ENCODE measurements around the gene BOLA3.
A peak's percentile ranks its signal among the peaks of the same experiment; 100 is the strongest.
"Not testable (repeated sequence)": the region's sequence is repeated elsewhere in the genome, so short reads cannot be mapped to it uniquely, and the experiment has no call there.

The BOLA3 gene, protein sequence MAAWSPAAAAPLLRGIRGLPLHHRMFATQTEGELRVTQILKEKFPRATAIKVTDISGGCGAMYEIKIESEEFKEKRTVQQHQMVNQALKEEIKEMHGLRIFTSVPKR

DNA sequence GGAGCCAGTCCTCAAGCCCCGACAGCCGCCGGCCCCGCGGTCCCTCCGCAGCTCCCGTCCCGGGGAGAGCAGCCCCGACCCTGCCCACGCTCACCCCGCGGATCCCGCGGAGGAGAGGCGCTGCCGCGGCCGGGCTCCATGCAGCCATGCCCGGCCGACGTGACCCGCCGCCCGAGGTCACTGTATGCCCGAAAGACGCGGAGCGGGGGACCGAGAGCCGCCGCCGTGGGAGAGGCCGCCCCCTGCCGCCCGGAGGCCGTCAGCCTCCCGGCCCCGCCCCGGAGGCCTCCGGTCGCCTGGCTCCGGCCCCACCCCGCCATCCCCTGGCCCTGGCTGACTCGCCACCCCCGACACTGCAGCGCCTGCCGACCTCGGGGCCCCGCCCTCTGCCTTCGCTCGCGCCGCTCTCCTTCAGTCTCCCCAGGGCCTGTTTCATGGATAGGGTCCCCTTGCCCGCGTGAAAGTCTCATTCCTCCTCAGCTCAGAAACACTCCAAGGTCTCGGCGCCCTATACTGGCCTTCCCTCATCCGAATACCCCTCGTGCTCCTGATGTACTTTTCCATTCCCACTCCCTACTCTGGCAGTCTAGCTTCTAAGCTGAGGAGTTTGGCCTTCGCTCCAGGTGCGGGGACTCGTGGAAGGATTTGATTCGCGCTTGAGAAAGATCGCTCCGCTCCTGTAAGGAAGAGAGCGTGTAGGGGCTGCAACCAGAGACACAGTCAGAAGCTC lies at the start of gene BOLA3:
TSS of gene BOLA3 (minus strand) at position 186 of the 730 bp plus-strand sequence. CDS start at position 148, 38 bp downstream.
- TF ChIP-seq, protein P1, sequence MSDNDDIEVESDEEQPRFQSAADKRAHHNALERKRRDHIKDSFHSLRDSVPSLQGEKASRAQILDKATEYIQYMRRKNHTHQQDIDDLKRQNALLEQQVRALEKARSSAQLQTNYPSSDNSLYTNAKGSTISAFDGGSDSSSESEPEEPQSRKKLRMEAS (IDR thresholded peaks at IDR 0.05; ENCODE audit: low read depth, low read length) = peak; percentile 13
- TF ChIP-seq, protein P2, sequence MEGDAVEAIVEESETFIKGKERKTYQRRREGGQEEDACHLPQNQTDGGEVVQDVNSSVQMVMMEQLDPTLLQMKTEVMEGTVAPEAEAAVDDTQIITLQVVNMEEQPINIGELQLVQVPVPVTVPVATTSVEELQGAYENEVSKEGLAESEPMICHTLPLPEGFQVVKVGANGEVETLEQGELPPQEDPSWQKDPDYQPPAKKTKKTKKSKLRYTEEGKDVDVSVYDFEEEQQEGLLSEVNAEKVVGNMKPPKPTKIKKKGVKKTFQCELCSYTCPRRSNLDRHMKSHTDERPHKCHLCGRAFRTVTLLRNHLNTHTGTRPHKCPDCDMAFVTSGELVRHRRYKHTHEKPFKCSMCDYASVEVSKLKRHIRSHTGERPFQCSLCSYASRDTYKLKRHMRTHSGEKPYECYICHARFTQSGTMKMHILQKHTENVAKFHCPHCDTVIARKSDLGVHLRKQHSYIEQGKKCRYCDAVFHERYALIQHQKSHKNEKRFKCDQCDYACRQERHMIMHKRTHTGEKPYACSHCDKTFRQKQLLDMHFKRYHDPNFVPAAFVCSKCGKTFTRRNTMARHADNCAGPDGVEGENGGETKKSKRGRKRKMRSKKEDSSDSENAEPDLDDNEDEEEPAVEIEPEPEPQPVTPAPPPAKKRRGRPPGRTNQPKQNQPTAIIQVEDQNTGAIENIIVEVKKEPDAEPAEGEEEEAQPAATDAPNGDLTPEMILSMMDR (IDR thresholded peaks at IDR 0.05; ENCODE audit: low read depth, low read length) = peak; percentile 52
- TF ChIP-seq POLR2A (IDR thresholded peaks at IDR 0.05; ENCODE audit: extremely low read depth, insufficient read length) = peak; percentile 65
- peak; percentile 67; the same call in 1 of the 2 replicates for TF ChIP-seq MYC (IDR thresholded peaks at IDR 0.05; ENCODE audit: low read depth, low read length)

DNA sequence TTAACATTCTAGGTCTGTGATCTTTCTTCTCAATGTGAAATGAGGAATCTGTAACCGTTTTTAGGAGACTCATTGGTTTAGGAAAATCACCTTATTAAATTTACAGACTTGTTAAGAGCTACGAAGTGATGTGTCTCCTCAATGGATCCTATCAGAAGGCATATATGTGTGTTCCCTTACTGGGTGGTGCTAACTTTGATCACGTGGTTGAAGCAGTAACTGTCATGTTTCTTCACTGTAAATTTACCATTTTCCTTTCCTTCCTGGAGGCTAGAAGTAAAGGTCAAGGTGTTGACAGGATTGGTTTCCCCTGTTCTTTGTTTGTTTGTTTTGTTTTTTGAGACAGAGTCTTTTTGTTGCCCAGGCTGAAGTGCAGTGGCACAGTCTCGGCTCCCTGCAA lies 49.3 kb upstream of the BOLA3 start:
- no peak for DNase-seq (ENCODE audit: low read depth)
- no peak for TF ChIP-seq MYC (IDR thresholded peaks at IDR 0.05; ENCODE audit: low read depth, low read length)
- TF ChIP-seq, protein P2 (IDR thresholded peaks at IDR 0.05; ENCODE audit: low read depth, low read length) = no peak
- no peak for TF ChIP-seq POLR2A (IDR thresholded peaks at IDR 0.05; ENCODE audit: extremely low read depth, insufficient read length)
- TF ChIP-seq, protein P1 (IDR thresholded peaks at IDR 0.05; ENCODE audit: low read depth, low read length) = no peak
- H3K4me3 ChIP-seq (ENCODE audit: low read depth, low read length) = no peak overlapping the region

More for the DNA sequence above, at the start of gene BOLA3:
- DNase-seq (ENCODE audit: low read depth) = peak; percentile 93
- H3K4me3 ChIP-seq (ENCODE audit: low read depth, low read length) = peak within 1 kb of the TSS; percentile 74

DNA sequence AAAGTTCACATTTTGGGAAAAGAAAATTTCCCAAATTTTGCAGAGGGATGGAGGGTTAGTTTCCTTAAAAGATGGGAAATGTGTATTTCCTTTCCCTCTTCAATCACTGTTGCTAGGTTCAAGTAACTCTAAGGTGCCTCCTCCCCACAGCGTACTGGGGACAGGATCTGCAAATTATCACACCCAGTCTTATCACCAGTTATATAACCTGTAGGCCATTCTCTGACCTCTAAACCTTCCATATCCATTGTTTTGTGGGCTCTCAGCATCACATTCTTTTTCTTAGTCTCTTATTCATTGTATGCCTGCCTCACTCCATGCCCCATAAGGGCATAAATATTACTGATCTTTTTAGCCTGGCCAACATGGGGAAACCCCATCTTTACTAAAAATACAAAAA lies 47.1 kb upstream of the BOLA3 start:
- no peak for DNase-seq (ENCODE audit: low read depth)
- no peak for TF ChIP-seq POLR2A (IDR thresholded peaks at IDR 0.05; ENCODE audit: extremely low read depth, insufficient read length)
- TF ChIP-seq, protein P1 (IDR thresholded peaks at IDR 0.05; ENCODE audit: low read depth, low read length) = no peak
- no peak overlapping the region for H3K4me3 ChIP-seq (ENCODE audit: low read depth, low read length)

DNA sequence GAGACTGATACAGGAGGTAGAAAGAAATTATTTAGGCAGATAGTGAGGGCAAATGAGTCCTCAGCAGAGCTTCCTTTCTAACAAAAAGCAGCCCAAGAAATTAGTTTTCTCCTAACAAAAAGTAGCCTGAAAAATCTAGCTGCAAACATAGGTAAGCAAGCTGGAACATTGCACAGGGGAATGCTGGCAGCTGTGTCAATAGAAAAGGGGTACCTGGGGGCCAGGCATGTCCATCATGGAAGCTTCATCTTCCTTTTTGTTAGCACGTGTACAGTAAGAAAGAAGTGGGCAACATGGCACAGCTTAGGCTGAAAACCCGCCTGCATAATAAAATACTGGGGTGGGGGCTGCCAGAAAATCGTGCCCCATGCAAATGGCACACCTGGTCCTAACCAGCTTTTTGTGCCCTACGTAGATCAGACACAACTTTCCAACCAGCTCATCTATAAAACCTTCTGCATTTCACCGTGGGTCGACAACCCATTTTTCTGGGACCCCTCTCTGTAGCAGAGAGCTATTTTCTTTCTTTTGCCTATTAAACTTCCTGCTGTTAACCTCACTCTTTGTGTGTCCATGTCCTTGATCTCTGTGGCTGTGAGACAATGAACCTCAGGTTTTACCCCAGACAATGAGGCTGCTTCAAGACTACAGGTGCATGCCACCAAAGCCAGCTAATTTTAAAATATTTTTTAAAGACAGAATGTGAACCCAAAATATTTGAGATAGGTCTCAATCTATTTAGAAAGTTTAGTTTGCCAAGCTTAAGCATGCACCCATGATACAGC lies 44.1 kb upstream of the BOLA3 start:
- TF ChIP-seq, protein P1 (IDR thresholded peaks at IDR 0.05; ENCODE audit: low read depth, low read length) = no peak
- TF ChIP-seq MYC (IDR thresholded peaks at IDR 0.05; ENCODE audit: low read depth, low read length) = no peak
- TF ChIP-seq, protein P2 (IDR thresholded peaks at IDR 0.05; ENCODE audit: low read depth, low read length) = no peak
- no peak for TF ChIP-seq POLR2A (IDR thresholded peaks at IDR 0.05; ENCODE audit: extremely low read depth, insufficient read length)
- DNase-seq (ENCODE audit: low read depth) = no peak
- no peak overlapping the region for H3K4me3 ChIP-seq (ENCODE audit: low read depth, low read length)

DNA sequence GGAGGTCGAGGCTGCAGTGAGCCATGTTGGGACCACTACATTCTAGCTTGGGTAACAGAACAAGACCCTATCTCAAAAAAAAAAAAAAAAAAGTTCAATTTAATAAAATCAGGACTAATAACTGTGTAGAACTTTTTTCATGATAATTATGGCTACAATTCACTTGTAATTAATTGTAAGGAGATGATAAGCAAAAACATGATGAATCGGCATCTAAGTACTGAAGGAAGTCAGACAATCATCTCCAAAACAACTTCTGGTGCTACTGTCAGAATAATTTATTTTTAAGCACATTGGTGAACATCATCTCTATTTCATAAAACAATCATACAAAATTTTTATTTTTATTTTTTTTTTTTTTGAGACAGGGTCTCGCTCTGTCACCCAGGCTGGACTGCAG lies 41.0 kb upstream of the BOLA3 start:
- no peak for DNase-seq (ENCODE audit: low read depth)
- H3K4me3 ChIP-seq (ENCODE audit: low read depth, low read length) = no peak overlapping the region
- no peak for TF ChIP-seq POLR2A (IDR thresholded peaks at IDR 0.05; ENCODE audit: extremely low read depth, insufficient read length)

DNA sequence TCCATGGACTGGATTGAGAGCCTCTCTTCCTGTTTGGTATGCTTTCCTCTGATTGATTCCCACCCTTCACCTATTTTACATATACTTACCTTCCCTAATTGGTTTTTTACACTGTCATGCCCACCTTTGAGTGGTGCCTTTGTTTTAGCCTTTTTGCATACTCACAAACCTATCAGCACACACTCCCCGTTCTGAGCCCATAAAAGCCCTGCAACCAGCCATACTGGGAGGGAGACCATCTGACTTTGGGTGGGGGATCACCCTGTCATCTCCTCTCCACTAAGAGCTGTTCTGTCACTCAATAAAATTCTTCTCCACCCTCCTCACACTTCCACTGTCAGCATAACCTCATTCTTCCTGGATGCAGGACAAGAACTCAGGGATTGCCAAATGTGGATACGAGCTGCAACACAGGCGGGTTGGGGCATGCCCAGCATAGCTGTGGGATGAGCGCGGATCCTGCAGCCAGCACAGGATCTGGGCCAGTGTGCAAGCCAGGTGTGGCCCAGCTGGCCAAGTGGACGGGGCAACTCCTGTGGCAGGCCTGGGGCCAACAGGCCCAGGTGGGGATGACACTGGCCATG lies 40.4 kb upstream of the BOLA3 start:
- TF ChIP-seq, protein P1 (IDR thresholded peaks at IDR 0.05; ENCODE audit: low read depth, low read length) = no peak
- no peak for TF ChIP-seq POLR2A (IDR thresholded peaks at IDR 0.05; ENCODE audit: extremely low read depth, insufficient read length)
- TF ChIP-seq, protein P2 (IDR thresholded peaks at IDR 0.05; ENCODE audit: low read depth, low read length) = no peak
- TF ChIP-seq MYC (IDR thresholded peaks at IDR 0.05; ENCODE audit: low read depth, low read length) = no peak
- H3K4me3 ChIP-seq (ENCODE audit: low read depth, low read length) = no peak overlapping the region
- DNase-seq (ENCODE audit: low read depth) = no peak

DNA sequence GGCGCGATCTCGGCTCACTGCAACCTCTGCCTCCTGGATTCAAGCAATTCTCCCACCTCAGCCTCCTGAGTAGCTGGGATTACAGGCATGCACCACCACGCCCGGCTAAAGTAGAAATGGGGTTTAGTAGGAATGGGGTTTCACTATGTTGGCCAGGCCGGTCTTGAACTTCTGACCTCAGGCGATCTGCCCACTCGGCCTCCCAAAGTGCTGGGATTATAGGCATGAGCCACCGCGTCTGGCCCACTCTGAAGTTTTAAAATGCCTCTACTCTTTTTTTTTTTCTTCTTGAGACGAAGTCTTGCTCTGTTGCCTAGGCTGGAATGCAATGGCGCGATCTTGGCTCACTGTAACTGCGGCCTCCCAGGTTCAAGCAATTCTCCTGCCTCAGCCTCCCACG lies 39.0 kb upstream of the BOLA3 start:
- not testable (repeated sequence) for H3K4me3 ChIP-seq (ENCODE audit: low read depth, low read length); DNase-seq (ENCODE audit: low read depth)

Measured in NB4 (cell line).